ENCODE results near the gene CA4. TPM values are rescaled to one million over a fixed set of nuclear protein-coding genes. Genes with fewer than 3 reads are reported as not detected.

The CA4 gene
- total RNA-seq, 4 donors from 2014 or later: 2.1 to 8.3 (median 4.3) TPM

DNA sequence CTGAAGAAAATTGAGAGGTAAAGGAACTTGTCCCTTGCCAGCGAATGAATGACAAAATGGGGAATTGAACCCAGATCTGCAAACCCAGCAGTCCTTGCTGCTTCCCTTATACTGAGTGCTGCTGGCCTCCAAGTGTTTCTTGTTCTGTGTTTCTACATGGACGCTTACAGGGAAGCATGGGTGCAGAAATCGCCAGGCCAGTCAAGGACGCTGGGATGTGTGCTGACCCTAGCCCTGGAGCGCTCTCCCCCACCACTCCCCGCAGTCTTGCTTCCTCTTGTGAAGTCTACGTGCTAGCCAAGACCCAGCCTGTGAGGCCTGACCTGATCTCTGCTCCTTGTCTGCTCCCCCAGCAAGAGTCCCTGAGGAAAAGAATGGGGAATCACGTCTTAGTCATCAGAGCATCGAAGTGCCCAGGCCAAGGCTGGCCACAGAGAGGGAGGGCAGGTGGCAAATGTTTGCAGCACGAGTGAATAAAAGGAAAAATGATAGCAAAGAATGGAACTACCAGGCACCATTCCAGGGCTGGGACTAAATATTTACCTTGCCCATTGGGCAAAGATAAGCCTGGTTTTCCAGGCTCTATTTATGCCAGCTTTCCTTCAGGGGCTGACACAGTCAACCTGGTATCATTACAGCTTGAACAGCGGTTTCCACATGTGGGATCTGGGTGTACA is 17.4 kb downstream of the CA4 start:
- no peaks in the 10 kb centered on the region for H3K36me3 ChIP-seq
- TF ChIP-seq POLR2A (IDR thresholded peaks at IDR 0.05; ENCODE audit: low read depth): no peak
- TF ChIP-seq EP300 (IDR thresholded peaks at IDR 0.05): no peak
- no peak for TF ChIP-seq POLR2AphosphoS5 (IDR thresholded peaks at IDR 0.05)
- TF ChIP-seq, protein P1, sequence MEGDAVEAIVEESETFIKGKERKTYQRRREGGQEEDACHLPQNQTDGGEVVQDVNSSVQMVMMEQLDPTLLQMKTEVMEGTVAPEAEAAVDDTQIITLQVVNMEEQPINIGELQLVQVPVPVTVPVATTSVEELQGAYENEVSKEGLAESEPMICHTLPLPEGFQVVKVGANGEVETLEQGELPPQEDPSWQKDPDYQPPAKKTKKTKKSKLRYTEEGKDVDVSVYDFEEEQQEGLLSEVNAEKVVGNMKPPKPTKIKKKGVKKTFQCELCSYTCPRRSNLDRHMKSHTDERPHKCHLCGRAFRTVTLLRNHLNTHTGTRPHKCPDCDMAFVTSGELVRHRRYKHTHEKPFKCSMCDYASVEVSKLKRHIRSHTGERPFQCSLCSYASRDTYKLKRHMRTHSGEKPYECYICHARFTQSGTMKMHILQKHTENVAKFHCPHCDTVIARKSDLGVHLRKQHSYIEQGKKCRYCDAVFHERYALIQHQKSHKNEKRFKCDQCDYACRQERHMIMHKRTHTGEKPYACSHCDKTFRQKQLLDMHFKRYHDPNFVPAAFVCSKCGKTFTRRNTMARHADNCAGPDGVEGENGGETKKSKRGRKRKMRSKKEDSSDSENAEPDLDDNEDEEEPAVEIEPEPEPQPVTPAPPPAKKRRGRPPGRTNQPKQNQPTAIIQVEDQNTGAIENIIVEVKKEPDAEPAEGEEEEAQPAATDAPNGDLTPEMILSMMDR (IDR thresholded peaks at IDR 0.05): no peak
- intact Hi-C loops (cut with DNase I): no loop called here
- H3K4me3 ChIP-seq: no peak overlapping the region
- H3K4me1 ChIP-seq: peaks cover 20 to 36% (median 25%) of the 10 kb centered on the region in 4 donors
- DNase-seq (ENCODE audit: extremely low spot score): no peak
- WGBS: 64% methylated on average over 11 of the region's 11 CpGs
- H3K27ac ChIP-seq (replicated peaks in 1 of 4): no peak overlapping the region
- H3K9me3 ChIP-seq: no peaks in the 10 kb centered on the region
- peaks cover 0 to 24% (median 0%) of the 10 kb centered on the region in 4 donors for H3K27me3 ChIP-seq

DNA sequence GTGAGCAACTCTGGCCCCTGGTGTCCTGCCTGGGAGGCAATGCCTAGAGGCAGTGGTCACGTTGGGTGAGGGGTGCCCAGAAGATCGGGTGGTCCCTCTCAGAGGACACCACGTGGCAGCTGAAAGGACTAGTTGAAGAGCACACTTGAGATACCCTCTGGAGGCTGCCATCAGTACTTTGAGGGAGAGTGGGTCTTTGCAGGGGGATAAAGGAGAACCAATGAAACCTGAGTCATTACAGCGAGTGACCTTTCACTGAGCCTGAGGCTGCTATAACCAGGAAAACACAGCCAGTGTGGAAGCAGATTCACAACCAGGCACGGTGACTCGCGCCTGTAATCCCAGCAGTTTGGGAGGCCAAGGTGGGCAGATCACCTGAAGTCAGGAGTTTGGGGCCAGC is 18.9 kb downstream of the CA4 start:
- intact Hi-C loops (cut with DNase I): no loop called here
- H3K27me3 ChIP-seq: peaks cover 0 to 19% (median 0%) of the 10 kb centered on the region in 4 donors
- peaks cover 5 to 23% (median 15%) of the 10 kb centered on the region in 4 donors for H3K4me1 ChIP-seq
- TF ChIP-seq EP300 (IDR thresholded peaks at IDR 0.05) (no peak), POLR2A (IDR thresholded peaks at IDR 0.05; ENCODE audit: low read depth) (no peak)
- TF ChIP-seq, protein P1 (IDR thresholded peaks at IDR 0.05): no peak
- WGBS: 72% methylated on average over 7 of the region's 7 CpGs
- DNase-seq (ENCODE audit: extremely low spot score): no peak
- no peak overlapping the region for H3K27ac ChIP-seq (replicated peaks in 1 of 4)
- no peaks in the 10 kb centered on the region for H3K9me3 ChIP-seq
- H3K4me3 ChIP-seq: no peak overlapping the region
- H3K36me3 ChIP-seq: no peaks in the 10 kb centered on the region

DNA sequence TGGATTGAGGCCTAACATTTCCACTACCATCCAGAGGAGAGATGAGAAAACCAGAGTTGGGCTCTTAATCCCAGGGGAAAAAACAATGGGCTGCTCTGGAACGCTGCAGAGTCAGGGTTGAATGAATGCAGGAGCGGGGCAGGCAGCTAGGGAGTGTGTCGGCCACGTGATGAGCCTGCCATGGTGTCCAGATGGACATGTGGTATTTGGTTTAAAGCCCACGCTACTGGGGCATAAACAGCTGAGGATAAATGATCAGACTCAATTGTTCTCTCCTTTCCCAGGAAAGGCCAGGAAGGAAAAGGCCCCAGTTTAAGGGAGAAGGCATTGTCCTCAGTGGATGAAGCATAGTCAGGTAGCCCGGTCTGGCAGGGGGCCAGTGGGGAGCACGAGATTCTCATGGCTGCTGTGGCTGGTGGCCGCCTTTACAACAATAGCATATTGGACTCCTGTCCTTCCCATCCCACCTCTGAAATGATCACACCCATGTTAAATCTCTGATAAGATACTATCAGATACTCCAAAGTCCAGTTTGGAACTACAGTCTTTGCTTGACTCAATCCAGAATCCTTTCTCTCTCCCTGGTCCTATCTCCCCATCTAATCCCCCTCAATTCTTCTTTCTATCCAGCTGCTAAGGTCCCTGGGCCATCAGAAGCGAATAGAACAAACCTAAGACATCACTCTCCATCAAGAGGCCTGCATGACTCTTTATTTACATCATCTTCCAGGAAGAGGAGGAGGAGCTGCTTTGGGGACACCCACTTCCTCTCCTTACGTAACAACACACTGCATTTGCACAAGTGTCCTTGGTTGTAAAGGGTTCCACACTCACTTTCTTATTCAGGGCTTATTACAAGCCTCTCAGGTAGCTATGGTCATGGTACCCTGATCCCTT is 20.4 kb downstream of the CA4 start:
- 64% methylated on average over 10 of the region's 10 CpGs for WGBS

DNA sequence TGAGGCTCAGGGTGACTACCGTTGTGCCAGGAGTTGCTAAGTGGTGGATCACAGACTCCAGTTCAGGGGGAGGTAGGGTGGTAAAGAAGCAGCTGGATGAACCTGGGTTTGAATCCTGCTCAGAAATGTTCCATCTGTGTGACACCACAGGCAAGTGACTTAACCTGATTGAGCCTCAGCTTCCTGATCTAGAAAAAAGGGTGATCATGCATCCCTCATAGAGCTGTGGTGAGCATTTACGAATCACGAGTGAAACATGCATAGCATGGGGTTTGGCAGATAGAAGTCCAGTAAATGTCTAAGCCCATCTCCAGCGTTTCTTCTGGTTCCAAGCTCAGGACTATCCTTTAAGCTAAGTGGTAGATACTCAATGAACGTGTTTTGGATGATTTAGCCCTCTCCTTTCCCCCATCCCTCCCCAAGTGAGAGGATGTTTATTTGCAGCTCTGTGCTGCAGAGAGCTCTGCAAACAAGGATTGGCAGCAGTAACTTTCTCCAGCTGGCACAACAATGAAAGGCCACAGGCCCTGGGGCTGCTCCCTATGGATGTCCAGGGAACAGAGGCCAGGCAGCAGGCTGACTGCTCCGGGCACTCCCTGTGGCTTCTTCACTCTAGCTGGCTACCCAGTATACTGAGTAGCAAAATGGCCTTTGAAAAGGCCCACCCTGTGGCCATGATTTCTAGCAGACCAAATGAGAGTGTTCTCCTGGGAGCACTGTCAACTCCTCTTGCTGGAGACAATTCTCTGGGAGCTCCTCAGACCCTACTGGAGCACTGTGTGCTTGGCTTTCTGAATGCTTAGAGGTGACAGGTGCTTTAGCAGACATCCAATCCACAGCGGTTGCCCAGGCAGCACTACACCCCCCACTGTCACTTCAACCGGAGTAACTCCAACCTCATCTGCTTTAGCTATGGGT is 21.3 kb downstream of the CA4 start:
- H3K9me3 ChIP-seq: no peaks in the 10 kb centered on the region
- H3K36me3 ChIP-seq: no peaks in the 10 kb centered on the region
- intact Hi-C loops (cut with DNase I): no loop called here
- H3K27ac ChIP-seq (replicated peaks in 1 of 4): no peak overlapping the region
- H3K27me3 ChIP-seq: peaks cover 0 to 8% (median 0%) of the 10 kb centered on the region in 4 donors
- TF ChIP-seq, protein P1 (IDR thresholded peaks at IDR 0.05): no peak
- TF ChIP-seq POLR2A (IDR thresholded peaks at IDR 0.05; ENCODE audit: low read depth): no peak
- TF ChIP-seq POLR2AphosphoS5 (IDR thresholded peaks at IDR 0.05): no peak
- TF ChIP-seq EP300 (IDR thresholded peaks at IDR 0.05): no peak
- 76% methylated on average over 8 of the region's 8 CpGs for WGBS
- no peak overlapping the region for H3K4me3 ChIP-seq
- DNase-seq (ENCODE audit: extremely low spot score): no peak
- H3K4me1 ChIP-seq: peaks cover 4 to 22% (median 15%) of the 10 kb centered on the region in 4 donors

More for the DNA sequence above, 20.4 kb downstream of the CA4 start:
- Histone ChIP-seq H3K27me3 (peaks cover 0 to 17% (median 0%) of the 10 kb centered on the region in 4 donors), H3K27ac (replicated peaks in 1 of 4) (peak overlapping the region in 1 of 4 donors; percentile 5), H3K9me3 (no peaks in the 10 kb centered on the region), H3K4me1 (peaks cover 4 to 22% (median 15%) of the 10 kb centered on the region in 4 donors), H3K36me3 (no peaks in the 10 kb centered on the region), H3K4me3 (no peak overlapping the region)
- DNase-seq (ENCODE audit: extremely low spot score): no peak
- intact Hi-C loops (cut with DNase I): no loop called here
- TF ChIP-seq POLR2AphosphoS5 (IDR thresholded peaks at IDR 0.05) (no peak), EP300 (IDR thresholded peaks at IDR 0.05) (no peak)

Data from esophagus muscularis mucosa (tissue), 4 donors.